UCSD-AML1 (cell line): ENCODE data around the gene RHO.

Experiments
- DNase-seq: peaks from one replicate; lab custom pipeline; 2025; ENCODE audit not compliant: unreplicated experiment; lab: John Stamatoyannopoulos, UW

RHO gene

DNA sequence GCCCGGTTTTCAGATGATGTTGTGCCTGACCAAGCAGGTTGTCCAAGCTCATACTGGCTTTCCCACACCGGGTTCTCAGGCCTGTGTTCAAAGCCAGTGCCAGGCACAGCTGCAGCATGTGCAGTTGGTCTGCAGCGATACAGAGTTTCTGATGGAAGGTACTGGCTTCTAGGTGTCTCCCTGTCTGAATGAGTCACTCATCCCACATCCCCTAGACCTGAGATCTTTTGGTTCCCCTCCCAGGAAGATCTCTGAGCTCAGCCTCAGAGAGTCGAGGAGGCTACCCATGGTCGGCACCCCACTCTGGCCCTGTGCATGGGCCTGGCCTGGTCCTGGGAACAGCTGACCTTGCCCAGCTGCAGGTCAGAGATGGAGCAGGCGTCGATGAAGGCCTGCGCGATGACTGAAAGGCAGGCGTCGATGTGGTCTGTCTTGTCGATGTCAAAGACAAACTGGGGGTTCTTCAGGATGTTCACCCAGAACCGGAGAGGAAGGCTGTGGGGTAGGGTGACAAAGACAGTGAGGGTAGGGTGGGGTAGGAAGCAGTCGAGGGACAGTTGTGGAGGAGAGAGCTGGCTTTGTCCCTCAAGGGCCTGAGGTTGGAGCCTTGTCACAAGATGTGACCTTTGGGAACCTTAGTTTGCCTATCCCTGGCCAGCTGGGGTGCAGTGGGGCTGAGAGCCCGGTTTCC lies 29.8 kb downstream of the RHO start:
- no peak for DNase-seq

DNA sequence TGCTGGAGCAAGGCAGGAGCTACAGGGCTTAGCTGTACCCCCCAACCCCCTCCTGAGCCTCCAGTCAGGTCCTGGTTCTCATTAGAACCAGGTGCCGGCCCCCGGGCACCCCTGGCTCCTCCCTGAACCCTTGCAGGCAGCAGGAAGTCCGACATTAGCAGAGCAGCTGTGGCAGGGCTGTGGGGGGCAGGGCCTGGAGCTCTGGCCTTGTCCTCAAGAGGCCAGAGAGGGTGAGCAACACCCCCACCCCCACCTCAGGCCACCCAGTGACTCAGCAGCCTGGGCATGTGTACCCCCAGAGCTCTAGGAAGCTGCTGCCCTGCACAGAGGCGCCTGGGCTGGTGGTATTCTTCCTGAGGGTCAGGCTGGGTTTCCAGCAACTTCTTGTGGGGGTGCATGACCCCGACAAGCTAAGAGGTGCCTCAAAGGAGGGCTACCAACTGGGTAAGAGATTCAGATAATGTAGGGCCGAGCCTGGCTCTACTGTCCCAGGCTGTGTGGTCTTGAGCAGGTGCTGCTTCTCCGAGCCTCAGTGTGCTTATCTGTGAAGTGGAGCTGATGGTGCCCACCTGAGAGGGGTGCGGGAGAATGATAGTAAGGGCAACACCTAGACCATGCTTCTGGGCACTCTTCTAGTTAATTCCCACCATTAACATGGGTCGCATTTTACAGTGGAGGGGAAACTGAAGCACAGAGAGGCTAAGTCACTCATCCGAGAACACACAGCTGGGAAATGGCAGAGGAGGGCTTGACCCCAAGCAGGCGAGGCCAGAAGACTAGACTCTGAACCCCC lies 30.5 kb downstream of the RHO start:
- no peak for DNase-seq

DNA sequence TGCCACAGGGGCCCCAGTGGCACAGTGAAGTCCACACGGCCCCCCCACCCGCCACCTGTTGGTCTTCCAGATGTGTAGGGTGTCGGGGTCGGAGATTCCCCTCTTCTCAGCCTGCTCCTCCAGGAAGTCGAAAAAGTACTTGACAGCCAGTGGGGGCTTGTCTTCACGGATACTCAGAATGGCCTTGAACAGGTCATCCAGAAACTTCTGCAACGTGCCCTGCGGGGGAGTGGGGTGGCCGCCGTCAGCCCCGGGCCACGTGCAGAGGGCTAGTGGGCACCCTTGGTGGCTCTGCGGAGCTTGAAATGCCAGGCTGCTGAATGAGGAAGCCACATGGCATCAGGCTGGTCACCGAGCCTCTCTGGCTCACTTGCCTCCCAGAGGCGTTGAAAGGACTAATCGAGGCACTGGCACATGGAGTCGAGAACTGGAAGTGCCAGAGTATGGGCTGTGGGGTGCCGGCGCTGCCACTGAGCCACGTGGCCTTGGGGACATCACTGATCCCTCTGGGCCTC lies 31.2 kb downstream of the RHO start:
- no peak for DNase-seq

DNA sequence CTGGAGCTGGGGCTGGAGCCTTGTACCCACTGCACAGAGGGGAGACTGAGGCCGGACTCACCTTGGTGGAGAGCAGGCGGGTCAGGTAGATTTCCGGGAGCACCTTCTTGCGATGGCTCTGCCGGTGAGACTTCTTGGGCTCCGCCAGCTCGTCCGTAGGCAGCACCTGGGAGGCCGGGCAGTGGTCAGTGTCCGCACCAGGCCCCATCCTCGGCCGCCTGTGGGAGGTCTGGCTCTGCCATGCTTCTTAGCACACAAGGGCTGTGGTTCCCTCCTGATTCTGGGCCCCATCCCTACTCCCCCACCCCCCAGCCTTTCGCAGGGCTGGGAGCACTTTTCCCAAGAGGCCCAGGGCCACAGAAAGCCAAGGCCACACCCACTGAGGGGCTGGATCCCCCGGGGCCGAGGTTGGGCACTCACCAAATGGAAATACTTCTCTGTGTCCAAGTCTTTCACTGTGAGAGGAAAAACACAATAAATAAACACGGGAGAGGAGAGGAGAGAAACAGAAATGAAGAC lies 31.9 kb downstream of the RHO start:
- no peak for DNase-seq

DNA sequence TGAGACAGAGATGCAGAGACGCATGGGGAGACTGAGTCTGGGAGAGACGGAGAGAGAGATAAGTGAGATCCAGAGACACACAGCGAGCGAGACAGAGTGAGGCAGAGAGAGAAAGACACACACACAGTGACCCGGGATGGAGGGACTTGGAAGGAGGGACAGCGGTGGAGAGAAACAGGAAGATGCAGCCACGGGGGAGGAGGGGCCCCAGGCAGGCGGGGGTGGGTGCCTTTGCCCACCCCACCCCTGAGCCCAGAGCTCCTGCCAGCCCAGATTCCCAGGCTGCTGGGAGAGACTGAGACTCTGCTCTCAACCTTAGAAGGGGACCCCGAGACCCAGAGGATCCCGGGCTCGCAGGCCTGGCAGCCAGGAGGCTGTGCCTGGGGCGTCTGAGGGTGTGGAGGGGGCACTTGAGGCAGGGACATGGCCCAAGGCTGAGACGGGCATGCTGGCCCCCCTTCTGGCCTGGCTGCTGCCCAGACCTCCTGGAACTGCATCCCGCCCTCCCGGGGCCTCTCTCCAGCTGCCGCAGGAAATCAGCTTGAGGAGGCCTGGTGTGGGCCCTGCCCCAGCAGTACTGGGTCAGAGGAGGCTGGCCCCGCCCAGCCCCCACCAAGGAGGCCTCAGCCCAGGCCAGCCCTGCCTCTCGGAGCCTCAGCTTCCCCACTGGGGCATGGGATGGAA lies 32.6 kb downstream of the RHO start:
- no peak for DNase-seq

DNA sequence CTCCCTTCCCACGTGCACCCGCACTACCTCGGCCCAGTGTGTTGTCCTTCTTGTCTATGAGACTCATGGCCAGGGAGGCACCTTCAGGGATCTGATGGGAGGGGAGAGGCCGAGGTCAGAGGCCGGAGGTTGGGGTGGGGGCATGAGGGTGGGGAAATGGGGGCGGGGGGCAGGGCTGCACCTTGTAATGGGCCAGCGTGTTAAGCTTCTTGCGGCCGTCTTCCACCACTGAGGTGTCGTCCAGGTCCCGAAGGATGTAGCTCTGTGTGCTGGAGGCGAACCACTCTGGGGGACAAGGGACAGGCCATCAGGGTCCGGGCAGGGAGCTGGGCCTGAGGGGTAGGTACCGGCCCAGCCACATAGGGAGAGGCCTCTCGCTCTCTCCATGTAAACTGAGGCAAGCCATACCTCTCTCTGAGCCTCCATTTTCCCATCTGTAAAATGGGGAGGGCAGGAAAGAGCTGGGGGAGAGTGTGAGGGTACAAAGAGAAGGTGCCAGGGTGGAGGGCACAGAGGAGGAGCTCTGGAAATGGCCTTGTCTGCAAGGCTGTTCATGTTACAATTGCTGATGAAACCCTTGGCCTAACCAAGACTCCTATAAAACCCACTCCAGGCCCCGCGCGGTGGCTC lies 33.3 kb downstream of the RHO start:
- DNase-seq = no peak

DNA sequence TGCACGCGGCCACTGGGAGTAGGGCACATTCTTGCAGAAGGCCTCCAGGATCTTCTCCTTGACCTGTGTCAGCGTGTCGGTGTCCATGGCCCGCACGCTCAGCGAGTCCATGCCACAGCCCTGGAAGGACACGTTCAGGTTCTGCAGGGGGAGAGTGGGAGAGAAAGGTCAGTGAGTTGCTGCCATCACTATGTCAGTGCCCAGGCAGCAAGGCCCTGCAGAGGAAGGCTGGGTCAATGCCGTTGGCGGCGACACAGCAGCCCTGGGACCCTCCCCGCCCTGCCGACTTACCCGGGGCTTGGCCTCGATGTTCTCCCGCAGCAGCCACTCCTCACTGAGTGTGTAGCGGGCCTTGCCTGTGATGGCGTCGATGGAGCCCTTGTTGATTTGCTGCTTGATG lies 34.4 kb downstream of the RHO start:
- DNase-seq = no peak

DNA sequence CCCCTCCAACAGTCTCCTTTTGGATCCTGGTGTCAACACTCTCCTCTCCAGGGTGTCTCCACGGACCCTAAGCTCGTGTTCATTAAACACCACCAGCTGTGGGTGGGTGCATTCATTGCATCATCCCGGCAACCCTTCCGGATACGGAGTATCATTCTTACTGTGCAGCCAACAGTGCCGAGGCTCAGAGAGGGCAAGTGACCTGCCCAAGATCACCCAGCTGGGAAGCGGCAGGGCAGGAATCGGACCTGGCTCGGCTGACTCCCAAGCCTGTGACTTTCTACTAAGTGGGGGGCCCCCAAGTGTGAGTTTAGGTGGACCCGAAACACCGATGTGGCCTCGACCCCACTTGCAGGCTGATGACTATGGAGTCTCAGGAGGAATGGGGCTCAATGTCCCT lies 34.9 kb downstream of the RHO start:
- no peak for DNase-seq

DNA sequence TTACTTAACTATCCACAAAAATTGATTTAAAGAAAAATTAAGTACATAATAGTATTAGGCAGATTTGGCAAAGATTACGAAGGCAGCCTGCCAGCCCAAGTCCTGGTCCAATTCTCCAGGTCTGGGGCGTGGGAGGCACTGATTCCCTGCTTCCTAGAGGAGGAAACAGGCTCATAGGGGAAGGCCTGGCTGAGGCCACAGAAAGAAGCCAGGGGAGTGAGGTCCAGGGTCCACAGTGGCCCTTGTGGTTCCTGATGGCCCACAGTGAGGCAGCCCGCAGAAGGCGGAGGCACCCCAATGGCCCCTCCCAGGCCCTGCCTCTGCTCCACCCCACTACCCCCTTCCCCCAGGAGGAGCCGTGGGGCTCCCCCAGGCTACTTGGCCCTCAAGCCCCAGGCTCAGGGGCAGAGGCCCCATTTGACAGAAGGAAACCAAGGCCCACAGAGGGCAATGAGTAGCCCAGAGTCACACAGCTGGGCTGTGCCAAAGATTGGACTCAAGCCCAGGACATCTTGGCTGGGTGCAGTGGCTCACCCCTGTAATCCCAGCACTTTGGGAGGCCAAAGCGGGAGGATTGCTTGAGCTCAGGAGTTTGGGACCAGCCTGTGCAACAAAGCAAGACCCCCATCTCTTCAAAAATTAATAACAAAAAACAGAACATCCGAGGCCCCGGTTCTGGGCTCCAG lies 35.6 kb downstream of the RHO start:
- no peak for DNase-seq

DNA sequence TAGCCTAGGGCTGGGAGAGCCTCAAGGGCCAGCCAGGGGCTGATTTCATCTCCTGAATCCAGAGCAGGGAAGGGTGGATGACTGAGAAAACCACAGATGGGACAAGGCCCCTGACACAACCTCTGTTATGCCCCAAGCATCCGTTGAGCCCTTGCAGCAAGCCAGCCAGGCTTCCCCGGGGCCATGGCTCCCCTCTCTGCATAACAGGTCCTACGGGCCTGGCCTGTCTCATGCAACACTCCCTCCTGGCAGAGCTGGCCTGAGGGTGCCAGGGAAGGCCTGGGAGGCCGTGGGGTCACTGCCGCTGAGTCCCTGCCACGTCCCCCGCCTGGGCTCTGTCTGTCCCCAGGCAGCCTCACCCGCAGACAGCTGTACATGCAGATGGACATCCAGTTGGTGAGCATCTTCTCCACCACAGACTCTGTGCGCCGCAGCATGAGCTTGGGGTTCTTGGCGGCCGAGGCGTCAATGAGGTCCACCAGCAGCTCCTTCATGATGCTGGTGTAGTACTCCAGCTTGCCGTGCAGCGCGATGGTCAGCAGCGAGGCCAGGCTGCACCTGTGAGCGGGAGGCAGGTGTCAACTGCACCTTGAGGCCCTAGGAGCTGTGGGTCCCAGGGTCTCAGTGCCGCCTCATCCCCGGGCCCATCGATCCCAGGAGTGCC lies 36.7 kb downstream of the RHO start:
- no peak for DNase-seq

DNA sequence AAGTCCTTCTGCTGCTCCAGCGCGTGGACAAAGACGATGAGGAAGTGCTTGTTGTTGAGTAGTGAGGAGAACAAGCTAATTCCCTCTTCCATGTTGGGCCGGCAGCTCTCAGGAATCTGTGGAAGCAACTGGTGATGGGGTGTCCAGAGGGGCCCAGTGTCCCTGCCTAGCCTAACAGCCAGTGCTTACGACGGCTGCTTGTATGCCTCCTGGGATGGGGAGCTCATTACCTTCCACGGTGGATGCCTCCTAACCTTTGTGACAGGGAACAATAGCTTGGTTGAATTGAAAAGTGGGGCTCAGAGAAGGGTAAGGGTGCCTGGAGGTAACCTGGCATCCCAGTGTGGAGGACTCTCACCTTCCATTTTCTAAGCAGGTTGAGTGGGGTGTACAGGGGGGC lies 37.5 kb downstream of the RHO start:
- DNase-seq = no peak

DNA sequence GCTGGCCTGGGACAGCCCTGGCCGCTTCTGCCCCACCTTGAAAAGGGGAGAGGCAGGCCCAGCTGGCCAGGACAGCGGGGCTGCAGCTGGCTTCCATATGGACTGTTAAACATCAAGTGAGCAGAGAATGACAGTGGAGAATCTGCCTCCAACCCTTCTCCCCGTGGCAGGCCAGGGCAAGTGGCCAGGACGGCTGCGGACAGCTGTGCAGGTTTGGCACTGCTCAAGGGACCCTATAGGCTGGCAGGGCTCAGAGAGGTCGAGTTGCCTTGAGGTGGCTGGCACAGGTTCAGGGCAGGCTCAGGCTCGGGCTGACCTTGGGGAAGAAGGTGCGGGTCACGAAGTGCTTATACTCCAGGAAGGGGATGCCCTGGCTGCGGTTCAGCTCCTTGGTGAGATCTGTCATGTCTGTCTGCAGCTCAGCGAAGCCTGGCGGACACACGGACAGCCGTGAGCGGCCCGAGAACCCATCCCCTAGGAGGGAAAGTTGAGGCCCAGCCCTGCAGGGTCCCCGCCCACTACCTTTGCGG lies 38.8 kb downstream of the RHO start:
- no peak for DNase-seq

DNA sequence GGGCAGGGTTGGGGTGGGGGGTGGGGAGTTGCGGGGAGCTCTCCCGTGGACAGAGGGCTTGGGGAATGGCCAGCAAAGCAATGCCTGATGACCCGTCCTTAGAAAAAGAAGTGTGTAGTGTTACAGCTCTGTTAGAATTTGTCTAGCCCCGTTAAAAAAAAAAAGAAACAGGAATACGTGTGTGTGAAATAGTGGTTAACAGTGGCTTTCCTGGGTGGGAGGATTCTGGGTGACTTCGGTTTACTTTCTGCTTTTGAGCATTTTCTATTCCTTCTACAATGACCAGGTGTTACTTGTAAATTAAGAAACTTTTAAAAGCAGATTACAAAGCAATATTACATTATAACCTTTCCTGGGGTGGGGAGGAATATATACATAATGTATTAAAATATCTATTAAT lies 39.5 kb downstream of the RHO start:
- no peak for DNase-seq

DNA sequence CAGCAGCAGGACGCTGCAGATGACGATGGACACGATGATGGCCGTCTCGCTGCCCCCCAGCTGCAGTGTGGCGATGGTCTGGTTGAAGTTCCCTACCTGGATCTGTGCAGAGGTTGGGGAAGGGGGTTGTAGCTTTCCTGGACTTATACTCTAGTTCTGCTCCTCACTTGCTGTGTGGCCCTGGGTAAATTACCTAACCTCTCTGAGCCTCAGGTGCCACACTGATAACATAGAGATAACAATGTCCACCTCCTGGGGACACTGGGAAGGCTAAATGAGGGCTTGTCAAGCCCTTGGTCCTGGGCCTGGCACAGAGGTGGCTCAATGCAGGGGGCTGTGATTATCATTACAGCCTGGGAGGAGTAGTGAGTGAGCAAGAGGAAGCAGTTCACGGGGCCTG lies 41.4 kb downstream of the RHO start:
- no peak for DNase-seq

DNA sequence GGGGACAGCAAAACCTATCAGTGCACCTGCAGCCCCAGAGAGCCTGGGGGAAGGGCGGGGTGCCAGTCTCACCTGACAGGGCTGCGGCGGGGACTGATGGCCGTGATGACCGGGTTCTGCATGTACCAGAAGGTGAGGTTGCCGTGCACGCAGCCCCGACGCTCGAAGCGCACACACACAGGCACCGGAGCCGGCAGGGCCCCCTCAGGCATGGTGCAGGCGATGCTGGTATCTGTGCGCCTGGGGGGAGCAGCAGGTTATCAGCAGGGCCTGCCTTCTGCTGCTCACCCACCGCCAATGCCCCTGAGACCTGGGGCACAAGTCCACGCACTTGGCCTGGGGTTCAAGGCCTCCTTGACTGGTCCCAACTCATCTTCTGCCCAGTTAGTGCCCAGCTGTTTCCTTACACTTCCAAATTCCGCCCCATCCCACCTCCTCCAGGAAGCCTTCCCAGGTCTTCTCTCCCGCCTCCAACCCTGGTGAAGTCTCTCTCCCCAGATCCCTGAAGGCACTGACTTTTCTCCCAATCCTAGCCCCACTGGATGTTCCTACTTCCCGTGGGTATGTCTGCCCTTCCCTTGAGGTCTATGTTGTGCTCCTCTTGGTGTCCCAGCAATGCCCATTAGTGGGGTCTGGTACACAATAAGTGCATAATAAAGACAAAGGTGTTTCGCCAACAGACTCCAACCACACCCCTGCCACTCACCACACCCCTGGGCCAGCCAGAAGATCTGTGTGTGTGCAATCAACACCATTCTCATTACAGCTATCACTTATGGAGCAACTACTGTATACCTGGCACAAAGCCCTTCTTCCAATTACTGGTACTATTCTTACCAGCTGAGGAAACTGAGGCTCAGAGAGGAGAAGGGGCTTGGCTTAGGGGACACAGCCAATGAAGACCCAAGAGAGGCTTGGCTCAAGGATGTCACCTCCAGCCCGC lies 43.4 kb downstream of the RHO start:
- DNase-seq = no peak

DNA sequence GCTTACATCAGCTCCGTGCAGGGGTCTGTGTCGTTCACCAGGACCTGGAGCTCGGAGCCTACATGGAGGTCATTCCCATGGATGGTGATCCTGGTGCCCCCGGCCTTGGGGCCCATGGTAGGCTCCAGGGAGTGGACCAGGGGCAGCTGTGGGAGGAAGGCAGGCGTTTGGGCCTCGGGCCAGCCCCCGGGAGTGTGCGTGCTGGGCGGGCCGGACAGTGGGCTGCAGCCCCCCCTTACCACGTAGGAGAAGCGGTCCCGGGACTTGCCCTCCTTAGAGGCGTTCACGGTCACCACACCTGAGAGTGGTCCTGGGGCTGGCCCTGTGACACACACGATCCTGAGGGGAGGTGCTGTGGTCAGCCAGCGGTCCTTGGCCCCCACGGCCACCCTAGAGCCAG lies 44.2 kb downstream of the RHO start:
- no peak for DNase-seq

DNA sequence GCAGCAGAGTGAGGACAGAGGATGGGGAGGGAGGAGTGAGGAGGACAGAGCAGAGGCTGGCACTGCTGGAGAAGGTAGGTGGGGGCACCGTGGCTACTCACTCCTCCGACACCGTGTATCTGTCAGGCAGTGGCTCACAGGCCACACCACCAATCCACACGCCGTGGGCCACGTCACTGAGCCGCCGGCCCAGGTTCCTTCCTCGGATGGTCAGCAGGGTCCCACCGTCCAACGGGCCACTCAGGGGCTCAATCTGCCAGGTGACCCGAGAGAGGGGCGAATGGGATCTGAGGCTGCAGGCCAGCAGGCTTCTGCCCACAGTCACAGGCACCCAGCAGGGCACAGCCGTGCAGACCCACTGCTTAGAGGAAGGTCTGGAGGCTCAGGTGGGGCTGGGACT lies 45.1 kb downstream of the RHO start:
- no peak for DNase-seq

DNA sequence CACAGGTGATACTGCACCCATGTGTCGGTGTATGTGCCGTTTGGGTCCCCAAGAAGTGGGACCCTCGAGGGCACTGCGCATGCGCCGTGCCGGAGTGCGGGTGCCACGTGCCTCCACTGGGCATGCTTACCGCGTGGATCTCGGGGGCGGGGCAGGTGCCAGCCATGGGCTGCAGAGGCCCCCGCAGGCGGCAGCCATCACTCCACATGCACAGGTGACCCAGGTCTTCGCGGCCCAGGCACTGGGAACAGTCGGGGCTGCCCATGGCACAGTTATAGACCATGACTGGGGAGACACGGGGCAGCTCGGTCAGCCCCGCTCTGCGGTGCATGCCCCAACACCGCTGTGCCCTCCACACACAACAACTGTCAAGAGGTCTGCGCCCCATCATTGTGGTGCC lies 45.8 kb downstream of the RHO start:
- DNase-seq = no peak
